Neural progenitor cell (in vitro differentiated cells): Measurements from ENCODE around the gene PRR18.

ENCODE experiments used
- EZH2 ChIP-seq: fragments of 200-600 bp; sonication (generic); IDR thresholded peaks from 2 replicates; pipeline ENCODE4 v1.6.1; 2017; ENCODE audit warnings: antibody characterized with exemption, mild to moderate bottlenecking, moderate library complexity
- EZH2phosphoT487 ChIP-seq: fragments of 200-600 bp; sonication (generic); IDR thresholded peaks from 2 replicates; pipeline ENCODE4 v1.6.1; 2017; ENCODE audit warnings: antibody characterized with exemption
- TF ChIP-seq, protein P1 (sequence below): fragments of 200-600 bp; sonication (generic); IDR thresholded peaks from 2 replicates; pipeline ENCODE4 v1.5.1; 2017; ENCODE audit warnings: antibody characterized with exemption, mild to moderate bottlenecking

DNA sequence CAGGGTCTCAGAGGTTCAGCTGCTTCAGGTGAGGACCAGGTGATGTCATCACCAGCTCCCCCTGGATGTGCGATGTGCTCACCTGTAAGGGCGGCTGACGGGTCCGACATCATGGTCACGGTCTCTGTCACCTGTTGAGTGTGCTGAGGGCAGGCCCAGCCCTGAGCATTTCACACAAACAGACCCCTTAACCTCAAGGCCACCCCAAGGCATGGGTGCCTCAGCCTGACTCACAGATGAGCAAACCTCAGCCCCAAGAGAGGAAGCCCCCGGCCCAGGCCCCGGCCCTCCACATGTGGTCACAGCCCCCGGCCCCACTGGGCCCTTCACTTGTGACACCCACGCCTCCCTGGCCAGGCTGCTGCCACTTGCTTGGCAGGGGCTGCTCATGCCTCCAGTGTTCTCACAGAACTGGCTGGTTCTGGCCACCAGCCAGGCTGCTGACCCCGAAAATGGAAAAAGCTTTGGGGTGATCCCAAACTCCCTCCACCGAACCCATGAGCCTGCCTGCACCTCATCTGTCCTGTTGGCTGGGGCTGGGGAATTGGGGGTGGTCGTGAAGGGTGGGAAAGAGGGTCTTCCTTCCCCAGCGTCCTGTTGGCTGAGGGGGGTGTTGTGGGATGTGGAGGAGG is 33.3 kb downstream of the PRR18 start:
- TF ChIP-seq, protein P1, sequence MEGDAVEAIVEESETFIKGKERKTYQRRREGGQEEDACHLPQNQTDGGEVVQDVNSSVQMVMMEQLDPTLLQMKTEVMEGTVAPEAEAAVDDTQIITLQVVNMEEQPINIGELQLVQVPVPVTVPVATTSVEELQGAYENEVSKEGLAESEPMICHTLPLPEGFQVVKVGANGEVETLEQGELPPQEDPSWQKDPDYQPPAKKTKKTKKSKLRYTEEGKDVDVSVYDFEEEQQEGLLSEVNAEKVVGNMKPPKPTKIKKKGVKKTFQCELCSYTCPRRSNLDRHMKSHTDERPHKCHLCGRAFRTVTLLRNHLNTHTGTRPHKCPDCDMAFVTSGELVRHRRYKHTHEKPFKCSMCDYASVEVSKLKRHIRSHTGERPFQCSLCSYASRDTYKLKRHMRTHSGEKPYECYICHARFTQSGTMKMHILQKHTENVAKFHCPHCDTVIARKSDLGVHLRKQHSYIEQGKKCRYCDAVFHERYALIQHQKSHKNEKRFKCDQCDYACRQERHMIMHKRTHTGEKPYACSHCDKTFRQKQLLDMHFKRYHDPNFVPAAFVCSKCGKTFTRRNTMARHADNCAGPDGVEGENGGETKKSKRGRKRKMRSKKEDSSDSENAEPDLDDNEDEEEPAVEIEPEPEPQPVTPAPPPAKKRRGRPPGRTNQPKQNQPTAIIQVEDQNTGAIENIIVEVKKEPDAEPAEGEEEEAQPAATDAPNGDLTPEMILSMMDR = no peak
- TF ChIP-seq EZH2phosphoT487 = no peak
- TF ChIP-seq EZH2 = no peak
